NCI-H2081 treated with DMSO at 0.1 percent for 48 hours (cell line): ENCODE measurements around the gene STX19.
A peak's percentile ranks its signal among the peaks of the same experiment; 100 is the strongest.
"Not testable (repeated sequence)": the region's sequence is repeated elsewhere in the genome, so short reads cannot be mapped to it uniquely, and the experiment has no call there.

ENCODE experiments used
- DNase-seq: peaks from one replicate; lab custom pipeline; 2025; lab: John Stamatoyannopoulos, UW

STX19 gene, protein sequence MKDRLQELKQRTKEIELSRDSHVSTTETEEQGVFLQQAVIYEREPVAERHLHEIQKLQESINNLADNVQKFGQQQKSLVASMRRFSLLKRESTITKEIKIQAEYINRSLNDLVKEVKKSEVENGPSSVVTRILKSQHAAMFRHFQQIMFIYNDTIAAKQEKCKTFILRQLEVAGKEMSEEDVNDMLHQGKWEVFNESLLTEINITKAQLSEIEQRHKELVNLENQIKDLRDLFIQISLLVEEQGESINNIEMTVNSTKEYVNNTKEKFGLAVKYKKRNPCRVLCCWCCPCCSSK

DNA sequence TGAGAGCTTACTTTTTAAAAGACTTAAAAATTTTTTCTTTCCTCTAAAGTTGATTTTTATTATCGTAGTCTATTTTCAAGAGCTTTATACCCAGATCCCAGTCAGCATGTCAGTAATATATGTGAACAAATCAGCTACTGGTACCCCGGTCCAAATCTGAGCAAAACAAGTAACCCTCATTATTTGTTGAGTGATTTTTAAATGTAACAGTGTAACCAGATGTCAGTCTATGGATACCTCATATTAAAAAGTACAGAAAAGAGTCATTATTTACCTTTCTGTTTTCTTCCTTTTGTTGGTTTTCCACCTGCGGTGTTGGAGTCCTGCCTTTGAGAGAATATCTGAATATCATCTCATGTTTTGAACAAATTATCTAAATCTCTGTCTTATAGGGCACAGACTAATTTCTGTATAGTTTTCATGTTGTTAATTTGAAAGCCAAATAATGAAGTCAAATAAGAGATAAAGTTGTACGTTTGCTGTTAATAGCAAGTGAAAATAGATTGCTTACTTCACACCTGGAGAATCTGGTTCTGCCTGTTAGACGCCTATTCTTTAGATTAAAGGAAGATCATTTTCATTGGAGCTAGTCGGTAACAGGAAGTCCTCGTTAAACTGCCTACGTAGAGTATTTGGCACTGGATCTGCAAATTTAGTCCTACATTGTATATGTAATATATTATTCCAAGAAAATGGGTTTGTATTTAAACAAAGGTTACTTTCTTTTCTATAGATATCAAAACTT, at the start of gene STX19:
STX19 (minus strand) TSS at position 505 of the 745 bp plus-strand sequence. CDS start 13,328 bp downstream, outside the sequence.
- DNase-seq: peak; percentile 86

DNA sequence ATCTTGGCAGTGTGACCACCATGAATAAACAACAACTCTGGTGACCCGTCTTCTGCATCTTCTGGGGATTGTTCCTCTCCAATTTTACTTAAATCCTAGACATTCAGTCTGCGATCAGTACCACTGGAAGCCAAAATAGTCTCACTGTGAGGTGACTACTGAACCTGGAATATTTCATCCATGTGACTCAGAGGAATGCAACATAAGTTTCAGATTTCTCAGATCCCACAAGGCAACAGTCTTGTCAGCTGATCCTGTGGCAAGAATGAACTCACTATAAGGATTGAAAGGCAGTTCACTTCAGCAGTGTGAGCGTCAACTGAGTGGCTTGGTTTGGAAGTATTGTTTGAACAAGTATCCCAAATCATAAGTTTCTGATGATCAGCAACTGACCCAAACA, 47.7 kb upstream of the STX19 start:
- no peak for DNase-seq

DNA sequence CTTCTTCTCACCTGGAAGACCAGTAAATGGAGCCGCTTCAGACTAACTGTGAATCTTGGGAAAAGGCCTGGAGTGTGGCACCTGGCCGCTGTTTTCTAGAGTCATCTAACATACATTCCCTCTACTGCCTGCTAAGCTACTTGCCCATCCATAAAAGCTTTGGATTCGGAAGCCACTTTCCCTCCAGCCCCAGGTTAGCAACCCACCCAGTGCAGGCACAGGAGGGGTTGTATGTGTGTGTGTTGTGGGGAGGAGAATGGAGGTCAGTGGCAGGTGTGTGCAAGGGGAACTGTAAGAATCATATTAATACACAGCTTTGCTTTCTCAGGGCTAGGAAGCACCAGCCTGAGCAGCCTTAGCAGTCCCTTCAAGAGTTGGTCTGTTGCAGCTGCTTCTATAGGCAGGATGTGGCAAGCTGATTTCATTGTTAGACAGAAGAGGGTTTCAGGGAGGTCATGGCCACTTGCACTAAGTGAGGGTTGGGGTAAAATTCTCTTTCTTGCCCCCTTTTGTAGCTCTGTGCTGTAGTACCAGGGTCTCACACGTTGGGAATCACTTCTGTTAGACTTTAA, 43.4 kb upstream of the STX19 start:
- DNase-seq: no peak

DNA sequence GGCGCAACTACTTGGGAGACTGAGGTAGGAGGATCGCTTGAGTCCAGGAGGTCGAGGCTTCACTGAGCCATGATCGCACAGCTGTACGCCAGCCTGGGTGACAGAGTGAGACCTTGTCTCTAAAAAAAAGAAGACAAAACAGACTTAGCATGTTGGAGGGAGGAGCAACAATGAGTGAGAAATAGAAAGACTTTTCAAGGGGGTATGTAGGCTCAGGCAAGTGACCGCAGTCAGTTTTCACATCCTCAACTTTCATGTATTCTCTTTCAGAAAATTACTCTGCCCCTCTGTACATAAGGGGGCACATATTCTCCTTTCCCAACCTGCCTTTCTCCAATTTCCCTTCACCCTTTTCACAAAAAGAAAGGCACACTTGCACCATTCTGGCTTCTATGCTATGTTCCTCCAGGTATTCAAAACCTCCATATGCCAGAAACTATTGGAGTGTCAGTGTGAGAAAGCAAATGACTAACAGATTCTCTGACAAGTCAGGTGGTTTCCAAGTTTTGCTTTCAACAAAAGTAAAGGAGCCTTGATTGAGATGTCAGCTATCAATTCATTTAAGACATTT, 42.0 kb upstream of the STX19 start:
- no peak for DNase-seq

DNA sequence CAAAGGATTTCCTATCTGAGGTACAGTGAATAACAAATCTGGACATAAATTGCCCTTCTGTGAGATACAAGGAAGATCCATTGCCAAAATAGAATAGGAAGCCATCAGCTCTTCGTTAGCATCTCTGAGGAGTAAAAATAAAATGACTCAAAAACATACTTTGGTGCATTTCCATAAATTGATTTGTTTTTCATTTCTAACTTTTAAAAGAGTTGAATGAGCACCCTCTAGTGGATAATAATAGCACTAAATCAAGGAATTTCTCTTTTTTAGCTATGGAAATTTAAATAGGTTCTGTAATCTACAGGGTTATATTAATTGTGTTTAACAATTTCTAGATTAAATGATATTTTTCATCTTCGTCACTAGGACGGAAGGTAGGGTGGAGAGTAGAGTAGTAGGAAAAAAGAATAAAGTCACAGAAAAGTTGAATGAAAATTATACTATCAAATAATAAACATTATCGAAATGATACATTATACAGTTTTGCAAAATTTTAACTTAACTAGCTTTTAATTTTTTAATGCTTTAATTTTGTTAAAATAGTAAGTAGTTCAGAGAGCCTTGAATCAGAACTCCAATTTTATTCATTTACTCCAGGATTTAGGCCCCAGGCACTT, 40.9 kb upstream of the STX19 start:
- no peak for DNase-seq

DNA sequence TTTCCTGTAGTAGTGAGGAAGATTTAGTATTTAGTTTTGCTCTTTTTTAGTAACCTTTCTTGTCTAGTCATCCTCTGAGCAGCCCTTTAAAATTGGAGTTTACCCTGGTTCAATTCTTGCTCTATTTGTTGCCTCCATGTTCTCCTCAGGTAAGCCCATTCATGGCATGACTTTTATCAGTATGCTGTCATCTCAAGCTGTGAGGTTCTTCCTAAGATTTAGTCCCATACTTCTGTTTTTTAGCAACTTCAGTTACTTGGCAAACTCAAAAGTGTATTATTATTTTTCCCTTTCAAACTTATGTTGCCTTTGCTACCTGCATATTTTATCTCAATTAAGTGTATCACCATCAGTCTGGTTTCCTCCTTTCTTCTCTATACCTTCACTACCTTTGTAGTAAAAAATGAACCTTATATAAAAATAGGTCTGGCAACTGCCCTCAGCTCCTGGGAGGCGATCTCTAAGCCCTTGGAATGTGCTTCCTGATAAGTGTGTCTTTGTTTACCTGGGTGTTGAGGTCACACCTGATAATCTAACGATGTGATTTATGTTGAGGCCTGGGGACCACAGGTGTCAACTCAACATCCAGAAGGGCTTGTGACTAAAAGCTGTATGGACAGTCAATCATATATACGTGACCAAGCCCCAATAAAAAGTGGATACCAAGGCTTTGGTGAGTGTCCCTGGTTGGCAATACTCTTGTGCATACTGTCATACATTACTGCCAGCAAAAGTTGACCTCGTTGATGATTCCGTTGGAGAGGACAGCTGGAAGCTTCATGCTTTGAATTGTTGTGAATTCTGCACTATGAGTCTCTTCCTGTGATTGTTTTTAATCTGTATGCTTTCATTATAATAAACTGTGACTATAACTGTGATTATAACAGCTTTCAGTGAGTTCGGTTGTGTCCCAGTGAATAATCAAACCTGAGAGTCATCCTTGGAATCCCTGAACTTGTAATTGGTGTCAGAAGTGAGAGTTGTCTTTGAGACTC, 38.4 kb upstream of the STX19 start:
- no peak for DNase-seq

GRCh38 chr3:94065819-94066480, 37.6 kb upstream of the STX19 start:
- DNase-seq: no peak

DNA sequence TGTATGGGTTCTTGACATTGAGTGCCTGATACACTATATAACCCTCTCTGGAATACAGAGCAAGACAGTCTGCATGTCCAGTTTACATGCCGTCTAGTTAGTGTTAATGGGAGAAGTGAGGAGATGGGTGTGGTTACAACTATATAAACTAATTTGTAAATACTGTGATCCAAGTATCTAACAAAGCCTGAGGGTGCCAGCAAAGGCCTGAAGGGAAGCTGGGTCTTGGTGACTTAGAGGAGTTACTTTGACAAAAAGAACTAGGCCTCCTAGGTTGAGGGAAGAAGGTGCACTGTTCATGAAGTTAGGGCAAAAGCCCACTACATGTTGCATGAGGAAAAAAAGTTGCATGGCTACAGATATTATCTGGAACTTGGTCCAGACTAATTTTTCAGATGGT, 36.7 kb upstream of the STX19 start:
- no peak for DNase-seq

DNA sequence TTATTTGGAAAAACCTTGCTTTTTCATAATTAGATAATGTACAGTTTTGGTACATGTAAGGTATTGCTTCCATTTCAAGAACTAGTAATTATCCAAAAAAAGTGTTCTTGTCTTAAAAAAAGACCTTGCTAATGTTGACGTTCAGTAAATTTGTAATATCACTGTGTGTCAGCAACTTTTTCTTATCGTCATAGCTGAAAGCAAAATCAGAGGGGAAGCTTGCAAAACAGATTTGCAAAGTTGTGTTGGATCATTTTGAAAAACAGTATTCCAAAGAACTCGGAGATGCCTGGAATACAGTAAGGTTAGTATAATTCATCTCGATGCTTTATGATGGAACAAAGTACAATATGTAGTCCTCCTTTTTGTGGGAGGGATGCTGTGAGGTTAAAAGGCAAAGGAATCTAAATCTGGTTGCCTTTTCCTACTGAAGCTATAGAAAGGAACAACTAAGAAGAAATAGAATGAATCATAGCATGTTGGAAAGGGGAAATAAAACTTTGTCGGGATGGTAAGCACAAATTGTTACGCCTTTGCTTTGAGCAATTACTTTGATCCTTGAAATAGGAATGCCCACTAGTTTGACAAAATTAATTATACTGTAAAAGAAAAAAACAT, 36.0 kb upstream of the STX19 start:
- no peak for DNase-seq

DNA sequence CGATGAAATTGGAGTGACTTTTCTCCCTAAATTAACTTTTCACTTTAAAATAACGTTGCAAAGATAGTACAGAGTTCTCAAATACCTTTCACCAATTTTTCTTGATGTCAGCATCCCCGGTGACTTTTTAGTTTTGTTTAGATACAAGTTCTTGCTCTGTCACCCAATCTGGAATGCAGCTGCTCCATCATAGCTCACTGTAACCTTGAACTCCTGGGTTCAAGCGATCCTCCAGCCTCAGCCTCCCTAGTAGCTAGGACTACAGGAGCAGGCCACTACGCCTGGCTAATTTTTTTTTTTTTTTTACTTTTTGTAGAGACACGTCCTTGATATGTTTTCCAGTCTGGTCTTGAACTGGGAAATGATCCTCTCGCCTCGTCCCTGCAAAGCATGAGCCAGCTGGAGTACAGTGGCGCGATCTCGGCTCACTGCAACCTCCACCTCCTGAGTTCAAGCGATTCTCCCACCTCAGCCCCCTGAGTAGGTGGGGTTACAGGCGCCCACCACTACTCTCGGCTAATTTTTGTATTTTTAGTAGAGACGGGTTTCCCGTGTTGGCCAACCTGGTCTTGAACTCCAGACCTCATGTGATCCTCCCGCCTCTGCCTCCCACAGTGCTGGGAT, 35.2 kb upstream of the STX19 start:
- DNase-seq: no peak

GRCh38 chr3:94062513-94063404, 34.4 kb upstream of the STX19 start, which contains the start of the genes DHFR2 and NSUN3:
TSS of gene DHFR2 (minus strand) at chr3:94062916. CDS start at chr3:94061511, 1,405 bp downstream.
TSS of gene NSUN3 (plus strand) at chr3:94063061. CDS start at chr3:94063127, 66 bp downstream.
- DNase-seq: peak; percentile 97

- DNase-seq: no peak
Observed at GRCh38 chr3:94061297-94061696, 32.9 kb upstream of the STX19 start.

DNA sequence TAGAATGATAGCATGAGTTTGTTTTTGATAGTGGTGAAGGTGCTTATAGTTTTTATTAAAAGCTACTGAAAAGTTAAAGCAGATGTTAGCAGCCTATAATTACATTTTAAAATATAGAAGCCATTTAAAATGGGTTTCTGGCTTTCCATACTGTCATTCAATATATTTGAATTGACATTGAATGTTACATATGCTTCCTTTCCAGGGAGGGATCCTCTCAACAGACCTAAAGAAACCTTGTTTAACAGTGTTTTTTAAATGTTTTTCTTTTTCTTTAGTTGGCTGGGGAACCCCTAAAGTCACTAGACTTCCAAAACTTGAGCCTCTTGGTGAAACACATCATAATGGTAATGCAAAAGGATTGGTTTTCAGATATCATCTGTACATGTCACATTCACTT, 22.1 kb upstream of the STX19 start:
- DNase-seq: no peak

- no peak for DNase-seq
Observed at GRCh38 chr3:94049267-94049666, 20.9 kb upstream of the STX19 start.

DNA sequence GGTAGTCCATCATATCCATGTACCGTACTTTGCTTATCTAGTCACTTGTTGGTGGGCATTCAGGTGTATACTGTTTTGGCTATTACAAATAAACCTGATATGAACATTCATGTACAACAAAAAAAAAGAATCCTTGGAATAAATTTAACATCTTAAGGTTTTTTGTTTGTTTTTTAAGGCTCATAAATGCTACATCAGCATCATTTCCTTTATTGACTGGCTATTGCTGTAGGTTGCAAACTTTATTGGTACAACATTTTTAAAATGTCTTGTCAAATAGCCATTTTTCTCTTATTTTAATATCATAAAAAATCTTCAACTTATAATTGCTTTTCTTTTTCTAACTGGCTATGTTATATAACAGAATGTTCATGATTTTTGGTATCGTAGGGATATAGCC, 18.1 kb upstream of the STX19 start:
- no peak for DNase-seq

- not testable (repeated sequence) for DNase-seq
Observed at GRCh38 chr3:94044100-94044936, 15.9 kb upstream of the STX19 start.

GRCh38 chr3:94043285-94043684, 14.9 kb upstream of the STX19 start:
- no peak for DNase-seq
